Posterior cingulate gyrus (tissue), 11 donors: ENCODE data around the gene MN1.

ENCODE experiments used
- DNase-seq, 10 donors: peaks; one replicate each; pipeline versions ENCODE4 v3.0.0 to v3.0.0-alpha.2; 2020 to 2021; ENCODE audit warnings: mixed read lengths in 3 of 10
- intact Hi-C: fragments of 100-400 bp; cut with DNase I; formaldehyde crosslinking; loops from one replicate; pipeline ENCODE4 v1.15.1; 2023

Gene MN1

GRCh38 chr22:27724157-27724556 lies 77.4 kb downstream of the MN1 start:
- intact Hi-C loops: no loop called here
- peak in 1 of 10 donors; percentile 15 for DNase-seq

- DNase-seq: no peak
- intact Hi-C loops: no loop called here
Measured at GRCh38 chr22:27723708-27724107, 77.8 kb downstream of the MN1 start.

GRCh38 chr22:27723158-27723557 lies 78.4 kb downstream of the MN1 start:
- intact Hi-C loops: no loop called here
- DNase-seq: peak in 1 of 10 donors; percentile 7

- intact Hi-C loops: no loop called here
- DNase-seq: peak in 1 of 10 donors; percentile 22
Measured at GRCh38 chr22:27720860-27721259, 80.7 kb downstream of the MN1 start.

GRCh38 chr22:27719535-27720227 lies 81.9 kb downstream of the MN1 start:
- DNase-seq: peak in 7 of 10 donors; percentile 44 to 94 (median 68)
- intact Hi-C loops: loop anchor here (5.0 kb wide), 1 partner anchor 83 kb away; the partner anchor contains the start of gene MN1

GRCh38 chr22:27719036-27719347 lies 82.6 kb downstream of the MN1 start:
- peak in 1 of 10 donors; percentile 24 for DNase-seq
- intact Hi-C loops: loop anchor here (5.0 kb wide), 1 partner anchor 83 kb away; the partner anchor contains the start of gene MN1

GRCh38 chr22:27718186-27719035 lies 83.1 kb downstream of the MN1 start:
- intact Hi-C loops: loop anchor here (5.0 kb wide), 1 partner anchor 84 kb away; the partner anchor contains the start of gene MN1
- DNase-seq: peak in 2 of 10 donors; percentile 12 to 83

GRCh38 chr22:27717094-27717493 lies 84.5 kb downstream of the MN1 start:
- intact Hi-C loops: loop anchor here (5.0 kb wide), 1 partner anchor 85 kb away; the partner anchor contains the start of gene MN1
- DNase-seq: no peak

- intact Hi-C loops: loop anchor here (5.0 kb wide), 1 partner anchor 86 kb away; the partner anchor contains the start of gene MN1
- DNase-seq: peak in 1 of 10 donors; percentile 5
Measured at GRCh38 chr22:27716074-27716473, 85.5 kb downstream of the MN1 start.

GRCh38 chr22:27715106-27715505 lies 86.5 kb downstream of the MN1 start:
- peak; percentile 72 to 98 (median 81) for DNase-seq
- intact Hi-C loops: loop anchor here (5.0 kb wide), 1 partner anchor 87 kb away; the partner anchor contains the start of gene MN1

GRCh38 chr22:27714068-27714467 lies 87.5 kb downstream of the MN1 start:
- intact Hi-C loops: no loop called here
- no peak for DNase-seq

- DNase-seq: peak in 1 of 10 donors; percentile 6
- intact Hi-C loops: no loop called here
Measured at GRCh38 chr22:27713461-27713860, 88.1 kb downstream of the MN1 start.

GRCh38 chr22:27711756-27712155 lies 89.8 kb downstream of the MN1 start:
- intact Hi-C loops: no loop called here
- peak in 1 of 10 donors; percentile 13 for DNase-seq

- intact Hi-C loops: no loop called here
- DNase-seq: peak in 1 of 10 donors; percentile 36
Measured at GRCh38 chr22:27711012-27711411, 90.5 kb downstream of the MN1 start.

GRCh38 chr22:27709919-27710675 lies 91.5 kb downstream of the MN1 start:
- intact Hi-C loops: no loop called here
- DNase-seq: peak in 1 of 10 donors; percentile 59

GRCh38 chr22:27706489-27706888 lies 95.1 kb downstream of the MN1 start:
- no peak for DNase-seq
- intact Hi-C loops: no loop called here

GRCh38 chr22:27705408-27706080 lies 96.0 kb downstream of the MN1 start:
- DNase-seq: peak in 1 of 10 donors; percentile 33

GRCh38 chr22:27704581-27704980 lies 97.0 kb downstream of the MN1 start:
- peak in 1 of 10 donors; percentile 51 for DNase-seq
- intact Hi-C loops: no loop called here

More at GRCh38 chr22:27705408-27706080, 96.0 kb downstream of the MN1 start:
- intact Hi-C loops: no loop called here

- intact Hi-C loops: no loop called here
- DNase-seq: peak in 1 of 10 donors; percentile 29
Measured at GRCh38 chr22:27699383-27700019, 102.1 kb downstream of the MN1 start.
